ENCODE data around the gene SERP2.

GRCh38 chr13:44340508-44340907, 33.1 kb upstream of the SERP2 start:
- TF ChIP-seq, protein P1, sequence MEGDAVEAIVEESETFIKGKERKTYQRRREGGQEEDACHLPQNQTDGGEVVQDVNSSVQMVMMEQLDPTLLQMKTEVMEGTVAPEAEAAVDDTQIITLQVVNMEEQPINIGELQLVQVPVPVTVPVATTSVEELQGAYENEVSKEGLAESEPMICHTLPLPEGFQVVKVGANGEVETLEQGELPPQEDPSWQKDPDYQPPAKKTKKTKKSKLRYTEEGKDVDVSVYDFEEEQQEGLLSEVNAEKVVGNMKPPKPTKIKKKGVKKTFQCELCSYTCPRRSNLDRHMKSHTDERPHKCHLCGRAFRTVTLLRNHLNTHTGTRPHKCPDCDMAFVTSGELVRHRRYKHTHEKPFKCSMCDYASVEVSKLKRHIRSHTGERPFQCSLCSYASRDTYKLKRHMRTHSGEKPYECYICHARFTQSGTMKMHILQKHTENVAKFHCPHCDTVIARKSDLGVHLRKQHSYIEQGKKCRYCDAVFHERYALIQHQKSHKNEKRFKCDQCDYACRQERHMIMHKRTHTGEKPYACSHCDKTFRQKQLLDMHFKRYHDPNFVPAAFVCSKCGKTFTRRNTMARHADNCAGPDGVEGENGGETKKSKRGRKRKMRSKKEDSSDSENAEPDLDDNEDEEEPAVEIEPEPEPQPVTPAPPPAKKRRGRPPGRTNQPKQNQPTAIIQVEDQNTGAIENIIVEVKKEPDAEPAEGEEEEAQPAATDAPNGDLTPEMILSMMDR (IDR thresholded peaks at IDR 0.05), result no peak
- TF ChIP-seq POLR2A (IDR thresholded peaks at IDR 0.05) (no peak), EP300 (IDR thresholded peaks at IDR 0.05) (no peak), POLR2AphosphoS5 (IDR thresholded peaks at IDR 0.05) (no peak)
